BJ (cell line): ENCODE data around the gene LMX1B. TPM values are rescaled to one million over a fixed set of nuclear protein-coding genes. Genes with fewer than 3 reads are reported as not detected.
A peak's percentile ranks its signal among the peaks of the same experiment; 100 is the strongest.

Experiments used
- CTCF ChIA-PET: fragments of 350-600 bp; formaldehyde crosslinking; extraction: SDS; loops from one replicate; lab custom pipeline; 2021; ENCODE audit warnings: antibody characterized with exemption, inconsistent platforms; lab: Yijun Ruan, JAX
- POLR2A ChIA-PET: fragments of 300-600 bp; sonication (Branson Sonifier 250); formaldehyde crosslinking; extraction: SDS; loops from one replicate; lab custom pipeline; 2021; ENCODE audit warnings: antibody characterized with exemption; lab: Charles Lee
- DNase-seq: peaks from one replicate; pipeline ENCODE4 v3.0.0-alpha.2; 2011; ENCODE audit warnings: low read depth
- H3K27me3 ChIP-seq: 2 replicates; pipeline ENCODE4 v1.6.0; 2011; ENCODE audit warnings: low read length; ENCODE audit not compliant: control insufficient read depth, insufficient read depth
- H3K36me3 ChIP-seq: 2 replicates; pipeline ENCODE4 v1.5.1; 2011; ENCODE audit warnings: low read length; ENCODE audit not compliant: control insufficient read depth, insufficient read depth
- H3K4me3 ChIP-seq: 2 replicates; pipeline ENCODE4 v1.5.1; 2011; ENCODE audit warnings: low read depth, mild to moderate bottlenecking, control low read depth, low read length
- polyA plus RNA-seq: library from polyadenylated mRNA; depleted of rRNA; stranded (reverse); fragments of >200 nt; gene quantifications from 2 replicates; pipeline ENCODE4 v1.2.3, GENCODE V29; 2011
- TF ChIP-seq, protein P1 (sequence below): IDR thresholded peaks from 2 replicates; pipeline ENCODE4 v1.5.1; 2011; ENCODE audit warnings: low read depth, mild to moderate bottlenecking, control low read depth, inconsistent platforms, low read length, moderate library complexity; ENCODE audit not compliant: insufficient read depth

LMX1B gene
- polyA plus RNA-seq, 1 experiment: not detected

DNA sequence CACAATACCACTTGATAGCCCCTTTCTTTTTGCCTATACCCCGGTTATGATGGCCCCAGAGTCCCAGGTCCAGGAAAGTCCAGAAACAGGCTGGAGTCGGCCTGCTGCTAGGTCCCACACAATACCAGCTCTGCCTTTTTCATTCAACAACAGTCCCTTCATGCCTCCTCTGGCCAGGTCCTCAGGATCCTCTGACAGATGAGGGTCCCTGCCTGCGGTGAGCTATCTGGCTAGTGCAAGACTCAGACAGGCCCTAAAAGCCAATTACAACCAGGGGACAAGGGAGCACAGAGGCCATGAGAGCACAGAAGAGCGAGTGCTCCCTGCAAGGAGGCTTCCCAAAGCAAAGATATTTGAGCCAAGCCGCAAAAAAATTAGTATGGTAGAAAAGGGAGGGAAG is 106.3 kb downstream of the LMX1B start:
- TF ChIP-seq, protein P1, sequence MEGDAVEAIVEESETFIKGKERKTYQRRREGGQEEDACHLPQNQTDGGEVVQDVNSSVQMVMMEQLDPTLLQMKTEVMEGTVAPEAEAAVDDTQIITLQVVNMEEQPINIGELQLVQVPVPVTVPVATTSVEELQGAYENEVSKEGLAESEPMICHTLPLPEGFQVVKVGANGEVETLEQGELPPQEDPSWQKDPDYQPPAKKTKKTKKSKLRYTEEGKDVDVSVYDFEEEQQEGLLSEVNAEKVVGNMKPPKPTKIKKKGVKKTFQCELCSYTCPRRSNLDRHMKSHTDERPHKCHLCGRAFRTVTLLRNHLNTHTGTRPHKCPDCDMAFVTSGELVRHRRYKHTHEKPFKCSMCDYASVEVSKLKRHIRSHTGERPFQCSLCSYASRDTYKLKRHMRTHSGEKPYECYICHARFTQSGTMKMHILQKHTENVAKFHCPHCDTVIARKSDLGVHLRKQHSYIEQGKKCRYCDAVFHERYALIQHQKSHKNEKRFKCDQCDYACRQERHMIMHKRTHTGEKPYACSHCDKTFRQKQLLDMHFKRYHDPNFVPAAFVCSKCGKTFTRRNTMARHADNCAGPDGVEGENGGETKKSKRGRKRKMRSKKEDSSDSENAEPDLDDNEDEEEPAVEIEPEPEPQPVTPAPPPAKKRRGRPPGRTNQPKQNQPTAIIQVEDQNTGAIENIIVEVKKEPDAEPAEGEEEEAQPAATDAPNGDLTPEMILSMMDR: no peak
- H3K36me3 ChIP-seq: no peaks in the 10 kb centered on the region
- no peak for DNase-seq
- no peak overlapping the region for H3K4me3 ChIP-seq
- ChIA-PET POLR2A (interaction anchor here (0.7 kb wide), 1 partner anchor 103 kb away, joined by 3 read pairs; no protein-coding TSS in a partner anchor), CTCF (interaction anchor here (1.3 to 4.5 kb wide), 3 partner anchors 9 to 62 kb away, joined by 3 to 45 read pairs (median 4); no protein-coding TSS in a partner anchor)
- peaks cover 8% of the 10 kb centered on the region for H3K27me3 ChIP-seq

DNA sequence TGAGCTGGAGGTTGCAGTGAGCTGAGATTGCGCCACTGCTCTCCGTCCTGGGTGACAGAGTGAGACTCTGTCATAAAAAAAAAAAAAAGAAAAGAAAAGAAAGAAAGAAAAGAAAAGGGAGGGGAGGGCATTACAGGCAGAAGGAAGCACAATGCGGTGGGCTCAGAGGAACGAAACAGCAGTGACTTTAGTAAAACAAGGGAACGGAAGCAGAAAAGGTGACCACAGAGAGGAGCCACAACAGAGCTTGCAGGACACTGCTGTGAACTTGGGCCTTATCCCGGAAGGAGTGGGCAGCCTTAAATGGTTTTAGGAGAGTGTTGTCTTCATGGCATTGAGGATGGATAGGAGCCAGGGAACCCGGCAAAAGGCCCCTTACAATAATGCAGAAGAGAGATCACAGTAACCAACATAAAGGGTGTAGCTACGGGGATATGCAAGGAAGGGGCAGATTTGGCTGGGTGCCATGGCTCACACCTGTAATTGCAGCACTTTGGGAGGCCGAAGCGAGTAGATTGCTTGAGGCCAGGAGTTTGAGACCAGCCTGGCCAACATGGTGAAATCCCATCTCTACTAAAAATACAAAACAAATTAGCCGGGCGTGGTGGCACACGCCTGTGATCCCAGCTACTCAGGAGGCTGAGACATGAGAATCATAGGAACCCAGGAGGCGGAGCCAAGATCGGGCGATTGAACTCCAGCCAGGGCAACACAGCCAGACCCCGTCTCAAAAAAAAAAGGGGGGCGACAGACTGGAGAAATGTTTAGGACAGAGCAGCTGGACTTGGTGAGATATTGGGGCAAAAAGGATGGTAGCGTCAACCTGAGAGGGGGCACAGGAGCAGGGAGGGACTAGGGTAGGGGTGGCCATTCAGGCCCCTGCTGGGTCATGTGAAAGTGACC is 107.2 kb downstream of the LMX1B start:
- Histone ChIP-seq H3K4me3 (no peak overlapping the region), H3K36me3 (no peaks in the 10 kb centered on the region), H3K27me3 (peaks cover 8% of the 10 kb centered on the region)
- no peak for DNase-seq
- ChIA-PET CTCF (interaction anchor here (0.7 to 4.5 kb wide), 3 partner anchors 10 to 31 kb away, joined by 4 to 45 read pairs (median 4); no protein-coding TSS in a partner anchor), POLR2A (interaction anchor here (0.7 kb wide), 1 partner anchor 104 kb away, joined by 3 read pairs; no protein-coding TSS in a partner anchor)
- TF ChIP-seq, protein P1: no peak

DNA sequence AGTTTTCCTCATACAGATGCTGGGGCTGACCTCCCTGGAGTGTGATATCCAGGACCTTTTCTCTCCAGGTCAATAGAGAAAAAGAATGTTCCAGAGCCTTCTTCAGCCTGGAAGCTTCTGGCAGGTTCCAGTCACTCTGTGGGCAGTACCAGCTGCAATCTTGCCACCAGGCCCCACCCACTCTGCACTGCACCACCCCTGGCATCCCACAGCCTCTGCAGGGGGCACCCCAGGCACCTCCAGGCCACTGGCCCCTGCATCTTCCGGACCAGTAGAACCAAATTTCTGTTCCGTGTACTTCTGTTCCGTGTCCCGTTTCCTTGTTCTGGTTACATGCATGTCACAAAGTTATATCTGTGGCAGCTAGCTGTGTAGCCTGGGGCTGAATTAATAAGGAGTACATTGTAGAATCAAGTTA is 107.8 kb downstream of the LMX1B start:
- H3K36me3 ChIP-seq: no peaks in the 10 kb centered on the region
- ChIA-PET POLR2A (no interaction called here), CTCF (interaction anchor here (0.7 to 4.5 kb wide), 2 partner anchors 15 to 32 kb away, joined by 4 to 45 read pairs; no protein-coding TSS in a partner anchor)
- no peak overlapping the region for H3K4me3 ChIP-seq
- TF ChIP-seq, protein P1: no peak
- DNase-seq: no peak
- H3K27me3 ChIP-seq: peaks cover 8% of the 10 kb centered on the region

DNA sequence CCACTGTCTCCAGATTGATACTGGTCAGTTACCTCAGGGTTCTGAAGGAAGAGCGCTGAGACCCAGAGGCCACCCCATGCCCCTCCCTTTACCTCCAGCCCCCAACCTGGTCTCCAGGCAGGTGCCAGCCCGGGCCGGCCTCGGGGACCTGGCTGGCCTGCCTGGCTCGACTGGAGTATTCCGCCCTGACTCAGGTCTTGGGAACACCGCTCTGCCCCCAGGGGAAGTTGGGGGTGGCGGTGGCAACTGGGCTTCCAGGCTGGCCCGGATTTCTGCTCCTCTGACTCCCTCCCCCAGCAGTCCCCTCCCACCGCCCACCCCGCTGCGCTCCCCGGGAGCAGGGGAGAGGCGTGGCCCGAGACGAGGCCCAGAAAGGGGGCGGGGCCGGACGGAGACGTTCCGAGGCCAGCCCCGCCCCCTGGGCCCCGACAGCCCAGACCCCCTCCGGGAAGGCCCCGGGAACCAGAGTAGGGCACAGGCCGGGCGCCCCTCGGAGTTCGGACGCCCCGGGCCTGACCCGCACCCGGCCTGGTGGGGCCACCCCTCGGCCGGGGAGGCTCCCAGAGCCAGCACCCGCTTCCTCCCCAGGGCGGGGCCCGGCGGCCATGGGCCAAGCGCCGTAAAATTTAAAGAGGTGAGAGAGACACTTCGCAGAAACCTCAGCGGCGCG is 108.7 kb downstream of the LMX1B start:
- peak overlapping the region; percentile 53 for H3K4me3 ChIP-seq
- ChIA-PET POLR2A (no interaction called here), CTCF (no interaction called here)
- peaks cover 8% of the 10 kb centered on the region for H3K27me3 ChIP-seq
- DNase-seq: no peak
- TF ChIP-seq, protein P1: no peak
- no peaks in the 10 kb centered on the region for H3K36me3 ChIP-seq
